Measurements from ENCODE around the gene LAMC3. TPM values are rescaled to one million over a fixed set of nuclear protein-coding genes. Genes with fewer than 3 reads are reported as not detected.

The LAMC3 gene
- polyA plus RNA-seq, 1 experiment = 0.01 TPM

DNA sequence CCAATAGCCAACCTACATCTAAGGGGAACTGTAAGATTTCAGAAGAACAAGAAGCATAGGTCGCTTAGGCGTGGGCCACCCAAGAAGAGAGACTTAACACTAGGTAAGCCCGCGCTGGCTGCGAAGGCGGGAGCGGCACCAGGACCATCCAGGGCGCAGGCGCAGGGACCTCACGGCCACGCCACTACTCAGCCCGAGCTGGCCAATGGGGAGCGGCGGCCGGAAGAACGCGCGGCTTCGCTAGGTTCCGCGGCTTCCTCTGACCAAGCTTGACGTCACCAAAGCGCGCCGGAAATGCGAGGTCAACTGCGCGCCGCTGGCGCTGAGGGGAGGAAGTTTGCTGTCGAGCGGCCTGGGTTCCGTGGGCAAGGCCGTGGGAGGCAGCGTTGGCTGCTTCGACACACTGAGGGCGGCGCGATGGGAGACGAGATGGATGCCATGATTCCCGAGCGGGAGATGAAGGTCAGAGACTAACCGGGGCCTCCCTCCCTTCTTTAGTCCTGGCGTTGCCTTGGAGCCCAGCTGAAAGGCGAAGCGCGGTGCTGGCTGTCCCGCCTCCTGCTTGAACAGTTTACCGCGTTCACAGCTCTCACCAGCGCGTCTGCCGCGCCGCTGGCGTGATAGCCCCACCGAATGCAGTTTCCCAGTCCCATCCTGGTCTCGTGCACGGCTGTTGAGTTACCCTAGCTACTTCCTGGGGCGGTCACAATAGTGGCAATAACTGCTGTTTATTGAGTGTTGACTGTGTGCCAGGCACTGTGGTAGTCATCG, 116.5 kb downstream of the LAMC3 start, which contains the start of gene NUP214:
NUP214 (plus strand) TSS at position 299 of the 771 bp plus-strand sequence; CDS start at position 418, 119 bp downstream.
- peak; percentile 87 for DNase-seq (ENCODE audit: low read depth)
- ChIA-PET CTCF (interaction anchor here (0.9 to 2.1 kb wide), 6 partner anchors 12 to 211 kb away, joined by 3 to 12 read pairs (median 4); no protein-coding TSS in a partner anchor), POLR2A (no interaction called here)
- peaks cover 8% of the 10 kb centered on the region for H3K36me3 ChIP-seq (ENCODE audit: control insufficient read depth, insufficient read depth, low read length)
- TF ChIP-seq CTCF (IDR thresholded peaks at IDR 0.05; ENCODE audit: insufficient read depth, low read depth, low read length) = no peak
- peak within 1 kb of the TSS; percentile 86 for H3K4me3 ChIP-seq (ENCODE audit: low read depth, low read length)
- H3K27me3 ChIP-seq (ENCODE audit: control insufficient read depth, insufficient read depth, low read length) = no peaks in the 10 kb centered on the region

DNA sequence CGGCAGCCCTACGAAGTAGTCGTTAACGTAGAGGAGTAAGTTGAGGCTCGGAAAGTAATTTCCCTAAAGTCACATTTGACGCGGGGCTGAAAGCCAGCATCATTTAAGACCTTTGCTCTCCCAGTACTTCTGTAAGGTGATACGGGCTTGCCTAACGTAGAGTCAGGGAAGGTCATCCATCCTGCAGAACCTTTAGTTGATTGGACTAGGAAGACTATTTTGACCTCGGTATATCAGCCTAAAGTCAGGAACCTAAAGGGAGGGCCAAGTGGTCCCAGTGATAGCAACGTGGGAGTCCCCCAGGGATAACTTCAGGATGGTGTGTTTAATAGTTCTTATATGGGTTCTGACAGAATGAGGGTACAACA, 117.1 kb downstream of the LAMC3 start:
- CTCF ChIA-PET = interaction anchor here (1.0 to 2.1 kb wide), 2 partner anchors 52 to 68 kb away, joined by 4 to 12 read pairs; no protein-coding TSS in a partner anchor

DNA sequence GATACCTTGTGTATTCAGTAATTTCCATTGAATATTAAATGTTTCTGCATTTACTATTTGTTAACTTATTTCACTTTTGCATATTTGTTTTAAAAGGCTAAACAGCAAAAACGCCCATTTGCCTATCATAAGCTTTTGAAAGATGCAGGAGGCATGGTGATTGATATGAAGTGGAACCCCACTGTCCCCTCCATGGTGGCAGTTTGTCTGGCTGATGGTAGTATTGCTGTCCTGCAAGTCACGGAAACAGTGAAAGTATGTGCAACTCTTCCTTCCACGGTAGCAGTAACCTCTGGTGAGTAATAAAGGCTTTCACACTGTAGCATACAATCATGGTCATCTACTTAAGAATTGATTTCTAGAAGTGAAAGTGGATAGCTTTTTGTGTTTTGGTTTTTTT, 120.2 kb downstream of the LAMC3 start:
- POLR2A ChIA-PET = no interaction called here
- TF ChIP-seq CTCF (IDR thresholded peaks at IDR 0.05; ENCODE audit: insufficient read depth, low read depth, low read length) = no peak
- CTCF ChIA-PET = no interaction called here
- Histone ChIP-seq H3K4me3 (ENCODE audit: low read depth, low read length) (no peak overlapping the region), H3K36me3 (ENCODE audit: control insufficient read depth, insufficient read depth, low read length) (peaks cover 13% of the 10 kb centered on the region), H3K27me3 (ENCODE audit: control insufficient read depth, insufficient read depth, low read length) (no peaks in the 10 kb centered on the region)
- DNase-seq (ENCODE audit: low read depth) = no peak

More for the DNA sequence above, 117.1 kb downstream of the LAMC3 start:
- Histone ChIP-seq H3K36me3 (ENCODE audit: control insufficient read depth, insufficient read depth, low read length) (peaks cover 8% of the 10 kb centered on the region), H3K27me3 (ENCODE audit: control insufficient read depth, insufficient read depth, low read length) (no peaks in the 10 kb centered on the region), H3K4me3 (ENCODE audit: low read depth, low read length) (peak overlapping the region; percentile 86)
- TF ChIP-seq CTCF (IDR thresholded peaks at IDR 0.05; ENCODE audit: insufficient read depth, low read depth, low read length) = no peak
- POLR2A ChIA-PET = no interaction called here
- no peak for DNase-seq (ENCODE audit: low read depth)

DNA sequence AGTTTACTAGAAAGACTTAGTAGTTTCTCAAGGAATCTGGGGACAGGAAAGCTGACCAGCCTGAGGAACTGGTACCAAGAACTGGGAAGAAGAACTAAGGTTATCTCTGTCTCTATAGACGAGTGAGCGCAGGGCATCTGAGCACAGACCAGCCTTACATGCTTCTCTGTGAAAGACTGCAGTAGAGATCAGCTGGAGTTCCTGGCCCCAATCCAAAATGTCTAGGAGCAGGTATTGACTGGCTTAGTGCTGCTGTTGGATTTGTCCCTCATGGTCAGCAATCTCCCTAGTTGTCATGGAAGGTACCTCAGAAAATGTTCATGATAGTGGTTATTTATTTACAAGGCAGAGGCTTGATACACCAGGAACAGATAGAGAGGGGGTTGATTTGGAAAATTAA, 129.7 kb downstream of the LAMC3 start:
- no peak for TF ChIP-seq CTCF (IDR thresholded peaks at IDR 0.05; ENCODE audit: insufficient read depth, low read depth, low read length)
- CTCF ChIA-PET = interaction anchor here (0.9 to 1.4 kb wide), 2 partner anchors 14 to 198 kb away, joined by 3 to 5 read pairs; no protein-coding TSS in a partner anchor
- H3K27me3 ChIP-seq (ENCODE audit: control insufficient read depth, insufficient read depth, low read length) = no peaks in the 10 kb centered on the region
- DNase-seq (ENCODE audit: low read depth) = no peak
- H3K36me3 ChIP-seq (ENCODE audit: control insufficient read depth, insufficient read depth, low read length) = peaks cover 26% of the 10 kb centered on the region
- POLR2A ChIA-PET = no interaction called here
- no peak overlapping the region for H3K4me3 ChIP-seq (ENCODE audit: low read depth, low read length)

- Histone ChIP-seq H3K4me3 (ENCODE audit: low read depth, low read length) (no peak overlapping the region), H3K27me3 (ENCODE audit: control insufficient read depth, insufficient read depth, low read length) (no peaks in the 10 kb centered on the region), H3K36me3 (ENCODE audit: control insufficient read depth, insufficient read depth, low read length) (peaks cover 27% of the 10 kb centered on the region)
- ChIA-PET POLR2A (no interaction called here), CTCF (interaction anchor here (1.4 kb wide), 1 partner anchor 12 kb away, joined by 5 read pairs; no protein-coding TSS in a partner anchor)
- TF ChIP-seq CTCF (IDR thresholded peaks at IDR 0.05; ENCODE audit: insufficient read depth, low read depth, low read length) = no peak
- no peak for DNase-seq (ENCODE audit: low read depth)
Observed at GRCh38 chr9:131140112-131140511, 131.1 kb downstream of the LAMC3 start.
